ENCODE results near the gene NPSR1.
"Not testable (repeated sequence)": the region's sequence is repeated elsewhere in the genome, so short reads cannot be mapped to it uniquely, and the experiment has no call there.

NPSR1 gene
- 0 reads per million in 9 experiments for total RNA-seq

DNA sequence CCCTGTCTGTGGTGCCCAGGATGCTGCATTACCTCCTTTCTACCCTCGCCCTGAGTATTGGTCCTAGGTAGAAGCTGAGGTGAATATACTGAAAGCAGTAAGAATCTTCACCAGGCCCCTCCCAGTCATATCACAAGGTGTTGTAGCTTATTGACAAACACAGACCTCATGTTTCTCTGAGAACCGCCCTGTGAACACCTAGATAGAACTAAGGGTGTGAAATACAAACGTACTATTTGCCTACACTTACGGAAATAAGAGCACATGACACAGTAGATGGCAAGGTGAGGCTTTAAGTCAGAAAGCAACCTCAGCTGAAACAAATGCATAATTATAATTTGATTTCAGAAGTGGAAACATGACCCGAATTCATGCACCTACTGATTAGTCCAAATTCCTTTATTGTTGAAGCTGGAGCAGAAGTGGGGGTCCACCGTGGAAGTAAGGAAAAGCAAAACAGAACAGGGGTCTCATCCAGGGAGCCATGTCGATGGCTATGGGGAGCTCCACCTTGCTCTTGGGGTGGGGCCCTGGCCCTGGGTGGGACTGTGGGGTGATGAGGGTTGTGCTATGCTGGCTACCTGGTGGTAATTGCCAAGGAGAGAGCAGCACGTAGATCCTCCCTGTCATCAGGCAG, at the start of gene NPSR1:
Gene NPSR1 (plus strand): TSS at position 587 of the 637 bp plus-strand sequence. CDS start 195 bp downstream, outside the sequence.
- no peak within 1 kb of the TSS for H3K27ac Mint-ChIP-seq
- ATAC-seq (replicated peaks) (no peak), DNase-seq (no peak)
- no peaks in the 10 kb centered on the region for H3K9me3 Mint-ChIP-seq
- no peaks in the 10 kb centered on the region for H3K4me1 Mint-ChIP-seq (ENCODE audit: low read depth in 2 of 2)
- peaks cover 25 to 36% of the 10 kb centered on the region in 2 donors for H3K27me3 Mint-ChIP-seq
- no peaks in the 10 kb centered on the region for H3K36me3 Mint-ChIP-seq (ENCODE audit: insufficient read depth)
- no peak within 1 kb of the TSS for H3K4me3 Mint-ChIP-seq

GRCh38 chr7:34612661-34613060, 45.4 kb upstream of the NPSR1 start:
- no peaks in the 10 kb centered on the region for H3K4me1 Mint-ChIP-seq (ENCODE audit: low read depth in 2 of 2)

DNA sequence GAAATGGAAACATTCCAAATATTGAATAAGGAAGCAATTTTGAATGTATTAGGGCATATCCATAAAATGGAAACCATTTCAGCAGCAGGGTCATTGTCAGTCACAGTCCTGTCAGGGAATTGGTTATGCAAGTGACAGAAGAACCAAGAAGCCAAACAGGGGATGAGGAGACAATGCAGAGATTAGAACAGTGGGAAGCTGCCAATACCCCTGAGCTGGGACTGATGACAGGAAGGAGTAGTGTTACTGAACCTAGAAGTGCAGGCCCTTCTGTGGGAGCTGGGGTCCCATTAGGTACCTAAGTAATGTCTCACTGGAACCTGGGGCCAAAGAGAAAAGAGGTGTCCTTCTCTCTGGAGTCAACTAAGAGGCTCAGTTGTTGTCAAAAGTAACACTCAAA, 37.6 kb upstream of the NPSR1 start:
- ATAC-seq (replicated peaks) (no peak), DNase-seq (no peak)
- Mint-ChIP-seq H3K36me3 (ENCODE audit: insufficient read depth) (peaks cover 5% of the 10 kb centered on the region), H3K27me3 (no peaks in the 10 kb centered on the region), H3K4me3 (no peak overlapping the region), H3K27ac (no peak overlapping the region), H3K4me1 (ENCODE audit: low read depth in 2 of 2) (no peaks in the 10 kb centered on the region), H3K9me3 (no peaks in the 10 kb centered on the region)

More at GRCh38 chr7:34612661-34613060, 45.4 kb upstream of the NPSR1 start:
- ATAC-seq (replicated peaks) (no peak), DNase-seq (no peak)
- H3K36me3 Mint-ChIP-seq (ENCODE audit: insufficient read depth): peaks cover 3% of the 10 kb centered on the region
- H3K27ac Mint-ChIP-seq: no peak overlapping the region
- no peaks in the 10 kb centered on the region for H3K27me3 Mint-ChIP-seq
- no peak overlapping the region for H3K4me3 Mint-ChIP-seq
- no peaks in the 10 kb centered on the region for H3K9me3 Mint-ChIP-seq

- Mint-ChIP-seq H3K36me3 (ENCODE audit: insufficient read depth) (peaks cover 2% of the 10 kb centered on the region), H3K27me3 (no peaks in the 10 kb centered on the region), H3K27ac (no peak overlapping the region), H3K9me3 (no peaks in the 10 kb centered on the region), H3K4me1 (ENCODE audit: low read depth in 2 of 2) (no peaks in the 10 kb centered on the region), H3K4me3 (no peak overlapping the region)
- ATAC-seq (replicated peaks) (no peak), DNase-seq (no peak)
These were observed 35.8 kb upstream of the NPSR1 start for GRCh38 chr7:34622182-34622581.

DNA sequence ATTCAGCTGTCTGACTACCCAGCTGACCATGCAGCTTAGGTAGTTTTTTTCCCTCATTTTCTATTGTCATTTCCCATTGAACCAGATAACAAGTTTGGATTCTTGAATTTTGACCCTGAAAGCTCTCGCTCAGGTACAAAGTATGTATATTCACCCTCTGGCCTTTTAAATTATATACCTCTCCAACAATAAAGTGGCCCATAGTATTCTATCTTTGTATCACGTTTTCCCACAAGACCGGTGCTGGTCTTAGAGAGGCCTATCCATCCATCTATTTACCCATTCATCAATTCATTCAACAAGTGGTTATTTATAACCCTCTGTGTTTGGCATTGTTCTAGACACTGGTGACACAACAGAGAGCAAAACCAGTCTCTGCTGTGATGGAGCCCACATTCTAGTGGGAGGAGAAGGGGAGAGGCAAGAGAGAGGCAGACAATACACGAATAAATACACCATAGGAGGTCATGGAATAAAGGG, 35.2 kb upstream of the NPSR1 start:
- no peak overlapping the region for H3K27ac Mint-ChIP-seq
- H3K4me1 Mint-ChIP-seq (ENCODE audit: low read depth in 2 of 2): no peaks in the 10 kb centered on the region
- no peak overlapping the region for H3K4me3 Mint-ChIP-seq
- DNase-seq: no peak
- peaks cover 2% of the 10 kb centered on the region for H3K36me3 Mint-ChIP-seq (ENCODE audit: insufficient read depth)
- ATAC-seq (replicated peaks): no peak
- no peaks in the 10 kb centered on the region for H3K9me3 Mint-ChIP-seq
- H3K27me3 Mint-ChIP-seq: no peaks in the 10 kb centered on the region

DNA sequence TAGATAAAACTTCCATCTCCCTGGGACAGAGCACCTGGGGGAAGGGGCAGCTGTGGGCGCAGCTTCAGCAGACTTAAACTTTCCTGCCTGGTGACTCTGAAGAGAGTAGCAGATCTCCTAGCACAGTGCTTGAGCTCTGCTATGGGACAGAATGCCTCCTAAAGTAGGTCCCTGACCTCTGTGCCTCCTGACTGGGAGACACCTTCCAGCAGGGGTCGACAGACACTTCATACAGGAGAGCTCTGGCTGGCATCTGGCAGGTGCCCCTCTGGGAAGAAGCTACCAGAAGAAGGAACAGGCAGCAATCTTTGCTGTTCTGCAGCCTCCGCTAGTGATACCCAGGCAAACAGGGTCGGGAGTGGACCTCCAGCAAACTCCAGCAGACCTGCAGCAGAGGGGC, 29.4 kb upstream of the NPSR1 start:
- not testable (repeated sequence) for H3K4me3 Mint-ChIP-seq; DNase-seq; ATAC-seq (replicated peaks); H3K27ac Mint-ChIP-seq; H3K27me3 Mint-ChIP-seq; H3K36me3 Mint-ChIP-seq (ENCODE audit: insufficient read depth); H3K9me3 Mint-ChIP-seq; H3K4me1 Mint-ChIP-seq (ENCODE audit: low read depth in 2 of 2)

GRCh38 chr7:34652809-34653208, 5.2 kb upstream of the NPSR1 start:
- Mint-ChIP-seq H3K4me1 (ENCODE audit: low read depth in 2 of 2) (no peaks in the 10 kb centered on the region), H3K27me3 (peaks cover 10 to 12% of the 10 kb centered on the region in 2 donors), H3K9me3 (no peaks in the 10 kb centered on the region), H3K27ac (no peak overlapping the region), H3K4me3 (no peak overlapping the region), H3K36me3 (ENCODE audit: insufficient read depth) (no peaks in the 10 kb centered on the region)
- no peak for ATAC-seq (replicated peaks)
- no peak for DNase-seq

DNA sequence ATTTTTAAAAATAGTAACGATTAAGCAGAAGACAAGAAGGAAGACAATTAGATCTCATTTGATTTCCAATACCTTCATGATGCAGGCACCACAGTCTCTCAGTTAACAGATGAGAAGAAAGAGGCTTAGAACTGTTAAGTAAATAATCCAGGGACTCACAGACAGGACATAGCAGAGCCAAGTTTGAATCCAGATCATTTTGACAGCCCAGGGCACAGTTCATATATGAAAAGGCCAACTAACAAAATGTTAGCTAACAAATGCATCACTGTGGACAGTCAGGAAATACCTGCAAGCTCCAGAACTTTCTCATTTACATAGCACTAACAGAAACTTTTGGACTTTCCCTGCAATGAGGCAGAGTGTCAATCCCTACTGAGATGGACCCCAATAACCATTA, 4.2 kb upstream of the NPSR1 start:
- no peaks in the 10 kb centered on the region for H3K36me3 Mint-ChIP-seq (ENCODE audit: insufficient read depth)
- no peaks in the 10 kb centered on the region for H3K4me1 Mint-ChIP-seq (ENCODE audit: low read depth in 2 of 2)
- H3K4me3 Mint-ChIP-seq: no peak overlapping the region
- no peak overlapping the region for H3K27ac Mint-ChIP-seq
- DNase-seq: no peak
- H3K9me3 Mint-ChIP-seq: no peaks in the 10 kb centered on the region
- peaks cover 10 to 12% of the 10 kb centered on the region in 2 donors for H3K27me3 Mint-ChIP-seq
- ATAC-seq (replicated peaks): no peak

GRCh38 chr7:34655384-34655783, 2.6 kb upstream of the NPSR1 start:
- no peak overlapping the region for H3K4me3 Mint-ChIP-seq
- no peaks in the 10 kb centered on the region for H3K4me1 Mint-ChIP-seq (ENCODE audit: low read depth in 2 of 2)
- H3K27ac Mint-ChIP-seq: no peak overlapping the region
- H3K27me3 Mint-ChIP-seq: peaks cover 10 to 17% of the 10 kb centered on the region in 2 donors
- no peaks in the 10 kb centered on the region for H3K9me3 Mint-ChIP-seq
- no peaks in the 10 kb centered on the region for H3K36me3 Mint-ChIP-seq (ENCODE audit: insufficient read depth)
- no peak for DNase-seq
- no peak for ATAC-seq (replicated peaks)

GRCh38 chr7:34656041-34656440, 2.0 kb upstream of the NPSR1 start:
- no peak for ATAC-seq (replicated peaks)
- no peak overlapping the region for H3K4me3 Mint-ChIP-seq
- no peaks in the 10 kb centered on the region for H3K9me3 Mint-ChIP-seq
- H3K36me3 Mint-ChIP-seq (ENCODE audit: insufficient read depth): no peaks in the 10 kb centered on the region
- H3K4me1 Mint-ChIP-seq (ENCODE audit: low read depth in 2 of 2): no peaks in the 10 kb centered on the region
- H3K27me3 Mint-ChIP-seq: peaks cover 15 to 24% of the 10 kb centered on the region in 2 donors
- no peak overlapping the region for H3K27ac Mint-ChIP-seq
- no peak for DNase-seq

GRCh38 chr7:34659472-34660075, 1.6 kb downstream of the NPSR1 start:
- Mint-ChIP-seq H3K36me3 (ENCODE audit: insufficient read depth) (no peaks in the 10 kb centered on the region), H3K4me3 (no peak overlapping the region), H3K27ac (no peak overlapping the region), H3K9me3 (no peaks in the 10 kb centered on the region), H3K4me1 (ENCODE audit: low read depth in 2 of 2) (no peaks in the 10 kb centered on the region), H3K27me3 (peaks cover 35 to 46% of the 10 kb centered on the region in 2 donors)
- no peak for ATAC-seq (replicated peaks)
- DNase-seq: no peak

DNA sequence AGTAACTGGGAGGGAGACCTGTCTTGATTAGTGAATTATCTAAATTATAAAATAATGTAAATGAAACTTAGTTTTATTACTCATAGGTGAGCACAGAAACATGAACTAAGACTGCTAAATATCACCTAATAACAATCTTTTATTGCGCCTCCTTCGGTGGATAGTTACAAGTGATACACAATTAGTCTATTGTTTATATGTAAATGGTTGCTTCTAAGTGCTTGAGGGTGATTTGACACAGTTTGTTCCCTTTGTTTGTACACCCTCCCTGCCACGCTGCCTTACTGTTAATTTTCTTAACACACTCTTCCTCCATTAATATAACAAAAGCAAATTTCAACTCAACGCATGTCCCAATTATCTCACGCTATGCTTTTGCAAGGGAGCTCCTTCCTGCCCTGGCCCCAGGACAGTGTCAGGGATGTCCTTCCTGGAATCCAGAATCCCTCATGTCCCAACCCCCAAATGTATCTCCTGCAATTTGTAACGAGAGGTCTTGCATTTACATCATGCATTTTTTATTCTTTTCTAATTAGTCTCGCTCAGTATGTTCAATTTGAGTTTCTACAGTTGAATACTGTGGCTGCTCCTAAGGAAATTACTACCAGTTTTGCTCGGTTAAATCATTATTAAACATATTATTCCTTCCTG, 4.2 kb downstream of the NPSR1 start:
- ATAC-seq (replicated peaks): no peak
- H3K4me1 Mint-ChIP-seq (ENCODE audit: low read depth in 2 of 2): no peaks in the 10 kb centered on the region
- no peaks in the 10 kb centered on the region for H3K9me3 Mint-ChIP-seq

DNA sequence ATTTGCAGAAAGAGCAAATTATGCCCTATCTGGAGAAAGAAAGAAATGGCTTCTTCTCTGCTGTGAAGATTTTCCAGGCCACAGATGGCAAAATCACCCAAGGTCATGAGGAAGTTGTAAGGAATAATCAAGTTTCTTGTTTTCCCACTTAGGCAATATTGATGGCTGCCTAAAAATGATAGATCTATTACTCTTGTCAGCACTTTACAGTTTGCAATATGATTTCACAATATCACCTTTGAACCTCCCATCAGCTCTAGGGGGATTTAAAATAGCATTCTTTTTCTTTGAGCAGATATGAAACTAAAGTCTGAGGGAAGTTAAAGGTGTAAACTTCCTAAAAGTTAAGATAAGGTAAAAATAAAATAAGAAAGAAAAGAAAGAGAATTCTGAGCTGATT, 6.7 kb downstream of the NPSR1 start:
- H3K4me3 Mint-ChIP-seq: no peak overlapping the region
- H3K36me3 Mint-ChIP-seq (ENCODE audit: insufficient read depth): no peaks in the 10 kb centered on the region
- no peak for ATAC-seq (replicated peaks)
- H3K27ac Mint-ChIP-seq: no peak overlapping the region
- H3K4me1 Mint-ChIP-seq (ENCODE audit: low read depth in 2 of 2): no peaks in the 10 kb centered on the region
- DNase-seq: no peak
- H3K27me3 Mint-ChIP-seq: peaks cover 44 to 48% of the 10 kb centered on the region in 2 donors
- no peaks in the 10 kb centered on the region for H3K9me3 Mint-ChIP-seq

More for the DNA sequence above, 4.2 kb downstream of the NPSR1 start:
- no peak overlapping the region for H3K27ac Mint-ChIP-seq
- H3K27me3 Mint-ChIP-seq: peaks cover 38 to 48% of the 10 kb centered on the region in 2 donors
- no peaks in the 10 kb centered on the region for H3K36me3 Mint-ChIP-seq (ENCODE audit: insufficient read depth)
- H3K4me3 Mint-ChIP-seq: no peak overlapping the region
- no peak for DNase-seq

GRCh38 chr7:34672430-34672829, 14.4 kb downstream of the NPSR1 start:
- Mint-ChIP-seq H3K9me3 (no peaks in the 10 kb centered on the region), H3K27me3 (peaks cover 0 to 7% of the 10 kb centered on the region in 2 donors), H3K4me3 (no peak overlapping the region), H3K27ac (no peak overlapping the region), H3K4me1 (ENCODE audit: low read depth in 2 of 2) (no peaks in the 10 kb centered on the region), H3K36me3 (ENCODE audit: insufficient read depth) (no peaks in the 10 kb centered on the region)
- no peak for ATAC-seq (replicated peaks)
- DNase-seq: no peak
